ENCODE results near the gene CCZ1.
"Not testable (repeated sequence)": the region's sequence is repeated elsewhere in the genome, so short reads cannot be mapped to it uniquely, and the experiment has no call there.

DNA sequence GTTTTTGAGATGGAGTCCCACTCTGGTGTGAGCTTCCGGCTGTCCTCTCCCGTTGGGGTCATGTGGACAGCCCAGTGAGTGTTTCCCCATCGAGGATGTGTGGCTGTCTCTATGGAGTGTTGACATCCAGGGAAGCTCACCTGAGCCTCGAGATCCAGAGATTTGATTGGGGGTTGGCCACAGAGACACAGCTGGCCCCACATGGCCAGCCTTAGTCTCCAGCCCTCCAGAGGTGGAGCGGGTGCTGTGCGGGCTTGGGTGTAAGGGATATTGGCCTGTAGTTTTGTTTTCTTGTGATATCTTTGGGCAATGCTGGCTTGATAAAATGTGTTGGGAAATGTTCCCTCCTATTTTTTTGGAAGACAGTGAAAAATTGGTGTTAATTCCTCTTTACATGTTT is 18.0 kb downstream of the CCZ1 start:
- TF ChIP-seq, protein P1, sequence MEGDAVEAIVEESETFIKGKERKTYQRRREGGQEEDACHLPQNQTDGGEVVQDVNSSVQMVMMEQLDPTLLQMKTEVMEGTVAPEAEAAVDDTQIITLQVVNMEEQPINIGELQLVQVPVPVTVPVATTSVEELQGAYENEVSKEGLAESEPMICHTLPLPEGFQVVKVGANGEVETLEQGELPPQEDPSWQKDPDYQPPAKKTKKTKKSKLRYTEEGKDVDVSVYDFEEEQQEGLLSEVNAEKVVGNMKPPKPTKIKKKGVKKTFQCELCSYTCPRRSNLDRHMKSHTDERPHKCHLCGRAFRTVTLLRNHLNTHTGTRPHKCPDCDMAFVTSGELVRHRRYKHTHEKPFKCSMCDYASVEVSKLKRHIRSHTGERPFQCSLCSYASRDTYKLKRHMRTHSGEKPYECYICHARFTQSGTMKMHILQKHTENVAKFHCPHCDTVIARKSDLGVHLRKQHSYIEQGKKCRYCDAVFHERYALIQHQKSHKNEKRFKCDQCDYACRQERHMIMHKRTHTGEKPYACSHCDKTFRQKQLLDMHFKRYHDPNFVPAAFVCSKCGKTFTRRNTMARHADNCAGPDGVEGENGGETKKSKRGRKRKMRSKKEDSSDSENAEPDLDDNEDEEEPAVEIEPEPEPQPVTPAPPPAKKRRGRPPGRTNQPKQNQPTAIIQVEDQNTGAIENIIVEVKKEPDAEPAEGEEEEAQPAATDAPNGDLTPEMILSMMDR (IDR thresholded peaks at IDR 0.05): not testable (repeated sequence)
- TF ChIP-seq POLR2A (IDR thresholded peaks at IDR 0.05): not testable (repeated sequence)

Measured in transverse colon (tissue), 3 donors.